Breast epithelium (tissue), 4 donors: Measurements from ENCODE around the gene PKD1L1. TPM values are rescaled to one million over a fixed set of nuclear protein-coding genes. Genes with fewer than 3 reads are reported as not detected.

ENCODE experiments used
- DNase-seq, 2 donors: peaks; one replicate each; pipeline ENCODE4 v3.0.0-alpha.2; 2019; ENCODE audit warnings: low spot score in 2 of 2
- H3K27ac ChIP-seq, 2 donors: fragments of 200-600 bp; sonication (generic) in 1 of 2; one replicate each; pipeline ENCODE4 v1.5.1; 2016 to 2019; ENCODE audit warnings: mild to moderate bottlenecking in 1 of 2
- H3K27me3 ChIP-seq, 2 donors: fragments of 200-600 bp; sonication (generic) in 1 of 2; one replicate each; pipeline versions ENCODE4 v1.5.1 to v1.6.0; 2017 to 2019; ENCODE audit warnings: control low read depth in 1 of 2, mild to moderate bottlenecking in 1 of 2
- H3K36me3 ChIP-seq: fragments of 200-600 bp; one replicate; pipeline ENCODE4 v1.5.1; 2019
- H3K4me1 ChIP-seq, 2 donors: fragments of 200-600 bp; sonication (generic); one replicate each; pipeline ENCODE4 v1.5.1; 2016 to 2019; ENCODE audit warnings: control low read depth in 1 of 2
- H3K4me3 ChIP-seq, 3 donors: fragments of 200-600 bp; sonication (generic); 1 replicate in 2 of 3; 2 replicates in 1 of 3; pipeline ENCODE4 v1.5.1; 2016 to 2019; ENCODE audit warnings: mild to moderate bottlenecking in 3 of 3, moderate library complexity in 2 of 3
- H3K9me3 ChIP-seq, 2 donors: fragments of 200-600 bp; sonication (generic) in 1 of 2; one replicate each; pipeline ENCODE4 v1.5.1; 2016 to 2019; ENCODE audit warnings: control low read depth in 1 of 2
- CTCF ChIP-seq, 3 donors: fragments of 450-650 bp; IDR thresholded peaks; one replicate each; pipeline ENCODE4 v1.5.1; 2016 to 2017; ENCODE audit warnings: antibody characterized with exemption in 3 of 3, mild to moderate bottlenecking in 3 of 3, moderate library complexity in 3 of 3
- POLR2A ChIP-seq: fragments of 450-650 bp; IDR thresholded peaks from one replicate; pipeline ENCODE4 v1.6.1; 2016; ENCODE audit warnings: antibody characterized with exemption, mild to moderate bottlenecking, moderate library complexity
- POLR2AphosphoS5 ChIP-seq, 3 donors: sonication (generic); formaldehyde crosslinking; IDR thresholded peaks; one replicate each; pipeline ENCODE4 v1.6.1; 2017; ENCODE audit warnings: antibody characterized with exemption in 3 of 3
- intact Hi-C: fragments of 100-400 bp; cut with DNase I; formaldehyde crosslinking; loops from one replicate; pipeline ENCODE4 v1.15.1; 2023; ENCODE audit warnings: low total_unique reads
- total RNA-seq, 3 donors: library from RNA; depleted of rRNA; stranded (reverse); fragments of >200 nt; gene quantifications; one replicate each; pipeline ENCODE4 v1.1.0, GENCODE V29; 2016

The PKD1L1 gene
- total RNA-seq, 3 donors from 2014 or later = 0.32 to 0.44 (median 0.33) TPM

DNA sequence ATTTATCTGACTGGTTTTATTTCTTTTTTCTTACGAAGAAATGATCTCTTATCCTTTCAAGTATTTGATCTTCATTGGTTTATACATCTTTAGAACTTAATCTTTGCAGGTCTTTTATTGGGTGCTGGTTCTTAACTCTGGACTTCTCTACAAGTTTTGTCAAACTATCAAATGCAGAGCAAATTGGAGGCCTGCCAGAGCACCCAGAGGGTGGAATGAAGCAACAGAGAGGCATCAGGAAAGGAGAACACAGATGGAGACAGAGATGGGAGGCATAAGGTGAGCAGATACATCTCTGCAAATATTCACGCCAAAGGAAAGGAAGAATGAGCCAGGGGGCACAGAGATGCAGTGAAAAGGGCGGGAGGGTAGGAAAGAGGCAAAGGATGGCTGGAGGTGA is 130.3 kb downstream of the PKD1L1 start:
- no peak for DNase-seq
- no peaks in the 10 kb centered on the region for H3K36me3 ChIP-seq
- TF ChIP-seq POLR2AphosphoS5 (IDR thresholded peaks at IDR 0.05) = no peak
- no peak for TF ChIP-seq POLR2A
- no peak for TF ChIP-seq CTCF (IDR thresholded peaks at IDR 0.05)
- no peaks in the 10 kb centered on the region for H3K9me3 ChIP-seq
- intact Hi-C loops = no loop called here
- no peaks in the 10 kb centered on the region for H3K27me3 ChIP-seq
- no peak overlapping the region for H3K27ac ChIP-seq
- H3K4me3 ChIP-seq = no peak overlapping the region
- no peaks in the 10 kb centered on the region for H3K4me1 ChIP-seq

DNA sequence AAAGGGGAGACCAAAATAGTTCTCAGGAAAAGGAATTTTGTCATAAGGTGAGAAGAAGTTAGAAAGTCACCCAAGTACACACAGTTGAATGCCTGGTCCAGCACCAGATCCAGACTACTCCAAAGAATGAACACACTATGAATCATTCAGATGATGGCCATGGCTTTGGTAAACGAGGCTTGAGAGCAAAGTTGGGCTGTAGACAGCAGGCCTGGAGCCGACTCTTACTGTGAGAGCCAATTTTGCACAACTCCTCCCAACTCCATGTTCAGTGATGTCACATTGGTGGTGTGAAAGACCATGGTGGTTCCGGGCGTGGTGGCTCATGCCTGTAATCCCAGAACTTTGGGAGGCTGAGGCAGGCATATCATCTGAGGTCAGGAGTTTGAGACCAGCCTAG is 131.6 kb downstream of the PKD1L1 start:
- Histone ChIP-seq H3K4me3 (no peak overlapping the region), H3K4me1 (no peaks in the 10 kb centered on the region), H3K9me3 (no peaks in the 10 kb centered on the region), H3K36me3 (no peaks in the 10 kb centered on the region), H3K27me3 (no peaks in the 10 kb centered on the region), H3K27ac (no peak overlapping the region)
- DNase-seq = no peak
- intact Hi-C loops = no loop called here
- no peak for TF ChIP-seq CTCF (IDR thresholded peaks at IDR 0.05)

- DNase-seq = no peak
- no peak overlapping the region for H3K4me3 ChIP-seq
- intact Hi-C loops = no loop called here
- H3K36me3 ChIP-seq = no peaks in the 10 kb centered on the region
- H3K27me3 ChIP-seq = no peaks in the 10 kb centered on the region
- H3K9me3 ChIP-seq = no peaks in the 10 kb centered on the region
- no peak overlapping the region for H3K27ac ChIP-seq
- no peak for TF ChIP-seq POLR2AphosphoS5 (IDR thresholded peaks at IDR 0.05)
- TF ChIP-seq CTCF (IDR thresholded peaks at IDR 0.05) = no peak
- no peak for TF ChIP-seq POLR2A
- no peaks in the 10 kb centered on the region for H3K4me1 ChIP-seq
Observed at GRCh38 chr7:47815867-47816266, 132.4 kb downstream of the PKD1L1 start.

GRCh38 chr7:47814905-47815613 is 133.2 kb downstream of the PKD1L1 start:
- no peak overlapping the region for H3K27ac ChIP-seq
- DNase-seq = no peak
- TF ChIP-seq CTCF (IDR thresholded peaks at IDR 0.05) (no peak), POLR2A (no peak)
- H3K27me3 ChIP-seq = no peaks in the 10 kb centered on the region
- no peaks in the 10 kb centered on the region for H3K9me3 ChIP-seq
- H3K36me3 ChIP-seq = no peaks in the 10 kb centered on the region
- H3K4me3 ChIP-seq = no peak overlapping the region
- intact Hi-C loops = no loop called here
- no peaks in the 10 kb centered on the region for H3K4me1 ChIP-seq

DNA sequence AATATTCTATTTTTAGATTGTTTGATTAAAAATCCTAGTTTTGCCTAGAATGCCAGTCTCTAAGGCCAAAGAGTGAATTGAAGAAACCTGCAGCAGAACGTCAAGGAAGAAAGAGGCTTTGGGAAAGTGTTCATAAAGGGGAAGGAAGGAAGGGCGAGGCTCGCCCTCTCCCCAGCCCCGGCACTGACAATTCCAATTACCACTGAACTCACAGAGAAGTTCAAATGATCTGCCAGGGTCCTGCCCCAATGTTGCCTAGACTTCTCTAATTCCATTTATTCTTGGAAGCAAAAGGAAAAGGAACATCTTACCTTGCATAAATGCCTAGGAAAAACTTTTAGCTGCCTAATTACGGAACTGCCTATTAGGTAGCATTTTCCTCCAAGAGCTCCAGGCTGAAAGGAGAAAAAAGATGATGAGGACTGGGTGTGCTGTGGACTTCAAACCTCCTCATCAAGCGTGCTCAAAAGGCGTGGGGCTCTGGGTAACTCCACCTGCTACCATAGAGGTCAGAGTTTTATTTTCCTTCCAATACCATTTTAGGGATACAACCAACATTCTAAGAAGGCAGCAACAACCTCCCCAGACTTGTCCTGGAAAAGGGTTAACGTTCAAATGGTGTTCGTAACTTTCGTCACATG is 134.5 kb downstream of the PKD1L1 start:
- intact Hi-C loops = no loop called here
- Histone ChIP-seq H3K27ac (no peak overlapping the region), H3K4me3 (no peak overlapping the region), H3K36me3 (no peaks in the 10 kb centered on the region), H3K4me1 (no peaks in the 10 kb centered on the region), H3K9me3 (no peaks in the 10 kb centered on the region), H3K27me3 (no peaks in the 10 kb centered on the region)
- TF ChIP-seq POLR2A (no peak), POLR2AphosphoS5 (IDR thresholded peaks at IDR 0.05) (no peak), CTCF (IDR thresholded peaks at IDR 0.05) (no peak)
- DNase-seq = no peak
